GM18499 (cell line): ENCODE measurements around the gene FNTB.
"Not testable (repeated sequence)": the region's sequence is repeated elsewhere in the genome, so short reads cannot be mapped to it uniquely, and the experiment has no call there.

Experiments used
- ATAC-seq: cut with Tn5 transposase; IDR thresholded peaks from one replicate; pipeline ENCODE4 v1.9.1; 2021; ENCODE audit warnings: moderate number of reproducible peaks; ENCODE audit not compliant: insufficient read depth, unreplicated experiment

Gene FNTB

GRCh38 chr14:65010211-65010931 is 23.7 kb downstream of the FNTB start:
- ATAC-seq: no peak

GRCh38 chr14:65011538-65011937 is 24.8 kb downstream of the FNTB start:
- ATAC-seq: no peak

GRCh38 chr14:65012353-65012752 is 25.7 kb downstream of the FNTB start:
- ATAC-seq: no peak

- ATAC-seq: no peak
Measured at GRCh38 chr14:65015391-65015790, 28.7 kb downstream of the FNTB start.

- ATAC-seq: no peak
Measured at GRCh38 chr14:65016471-65016870, 29.8 kb downstream of the FNTB start.

GRCh38 chr14:65019944-65020566 is 33.4 kb downstream of the FNTB start:
- ATAC-seq: no peak

GRCh38 chr14:65024957-65025356 is 38.3 kb downstream of the FNTB start:
- ATAC-seq: no peak

- no peak for ATAC-seq
Measured at GRCh38 chr14:65025818-65026217, 39.1 kb downstream of the FNTB start.

GRCh38 chr14:65026526-65026925 is 39.8 kb downstream of the FNTB start:
- no peak for ATAC-seq

GRCh38 chr14:65027127-65027799 is 40.6 kb downstream of the FNTB start:
- no peak for ATAC-seq

- ATAC-seq: no peak
Measured at GRCh38 chr14:65028937-65029336, 42.2 kb downstream of the FNTB start.

- not testable (repeated sequence) for ATAC-seq
Measured at GRCh38 chr14:65031321-65031720, 44.6 kb downstream of the FNTB start.

GRCh38 chr14:65032319-65032718 is 45.6 kb downstream of the FNTB start:
- ATAC-seq: no peak

GRCh38 chr14:65033181-65033580 is 46.5 kb downstream of the FNTB start:
- ATAC-seq: no peak

GRCh38 chr14:65034021-65034420 is 47.3 kb downstream of the FNTB start:
- no peak for ATAC-seq

- no peak for ATAC-seq
Measured at GRCh38 chr14:65035049-65035448, 48.4 kb downstream of the FNTB start.

GRCh38 chr14:65038966-65039365 is 52.3 kb downstream of the FNTB start:
- no peak for ATAC-seq

- ATAC-seq: no peak
Measured at GRCh38 chr14:65040666-65041433, 54.2 kb downstream of the FNTB start.

- ATAC-seq: no peak
Measured at GRCh38 chr14:65041434-65041915, 54.8 kb downstream of the FNTB start.

GRCh38 chr14:65042296-65042695 is 55.6 kb downstream of the FNTB start:
- ATAC-seq: no peak
